ENCODE results near the gene CA5B. TPM values are rescaled to one million over a fixed set of nuclear protein-coding genes. Genes with fewer than 3 reads are reported as not detected.

The CA5B gene
- total and polyA plus RNA-seq, 10 of the 15 experiments (the other 5 are each of a cell fraction or from before 2014, with no cell fraction given), result 1.2 to 6.0 (median 3.2) TPM

GRCh38 chrX:15748841-15749240, 10.8 kb downstream of the CA5B start:
- H3K9ac ChIP-seq (ENCODE audit: control insufficient read depth, insufficient read depth, low read length), result no peak overlapping the region
- H3K79me2 ChIP-seq (ENCODE audit: control insufficient read depth, insufficient read depth, low read length), result no peaks in the 10 kb centered on the region
- H3K4me3 ChIP-seq, result no peak overlapping the region
- in situ Hi-C loops (cut with MboI) (no loop called here), intact Hi-C loops (cut with micrococcal nuclease; ENCODE audit: unreplicated experiment) (no loop called here)
- peaks cover 5% of the 10 kb centered on the region for H3K4me1 ChIP-seq (ENCODE audit: control insufficient read depth, insufficient read depth, low read length)
- BruUV-seq (replicated peaks), result no TSS peak
- DNase-seq (ENCODE audit: low read depth, low spot score), result no peak
- no peak overlapping the region for H3K27ac ChIP-seq (ENCODE audit: control insufficient read depth, insufficient read depth)
- TF ChIP-seq ZNF274 (IDR thresholded peaks at IDR 0.05; ENCODE audit: insufficient read depth, insufficient read length), result no peak
- no peak for TF ChIP-seq CTCF (IDR thresholded peaks at IDR 0.05 in 2 of 3, conservative IDR thresholded peaks at IDR 0.05 in 1 of 3; ENCODE audit: control insufficient read depth in 2 of 3, extremely low read depth in 1 of 3, insufficient read depth in 1 of 3, low read depth in 3 of 3, low read length in 3 of 3)
- no peak for TF ChIP-seq GATAD2B (conservative IDR thresholded peaks at IDR 0.05; ENCODE audit: low read depth)
- no peak for TF ChIP-seq ZBED1 (IDR thresholded peaks at IDR 0.05; ENCODE audit: borderline replicate concordance)
- no peak for TF ChIP-seq BMI1 (IDR thresholded peaks at IDR 0.05; ENCODE audit: borderline replicate concordance)
- TF ChIP-seq SREBF1 (IDR thresholded peaks at IDR 0.05; ENCODE audit: low read length), result no peak
- TF ChIP-seq NRF1 (conservative IDR thresholded peaks at IDR 0.05; ENCODE audit: low read depth, low read length), result no peak
- no peak for TF ChIP-seq HCFC1 (IDR thresholded peaks at IDR 0.05; ENCODE audit: low read length)
- no peak for TF ChIP-seq BHLHE40 (IDR thresholded peaks at IDR 0.05; ENCODE audit: borderline replicate concordance in 1 of 2, low read depth in 2 of 2, low read length in 1 of 2)
- TF ChIP-seq SPI1 (IDR thresholded peaks at IDR 0.05; ENCODE audit: borderline replicate concordance, insufficient read depth, low read depth, low read length), result no peak
- TF ChIP-seq MEF2A (IDR thresholded peaks at IDR 0.05; ENCODE audit: insufficient read depth, low read depth, low read length), result no peak
- ChIA-PET SMC1A (ENCODE audit: uncharacterized antibody, unreplicated experiment) (interaction anchor here (0.9 to 2.1 kb wide), 2 partner anchors 9 to 34 kb away, joined by 3 to 10 read pairs; no protein-coding TSS in a partner anchor), CTCF (interaction anchor here (3.0 kb wide), 1 partner anchor 10 kb away, joined by 20 read pairs; the partner anchor contains the start of gene CA5B), POLR2A (no interaction called here), RAD21 (ENCODE audit: unreplicated experiment) (no interaction called here)
- WGBS (ENCODE audit: insufficient coverage, insufficient replicate concordance, low lambda C conversion rate, missing lambda C conversion rate), result 85% methylated on average over 3 of the region's 3 CpGs
- H3K27me3 ChIP-seq (replicated peaks in 1 of 2; ENCODE audit: control insufficient read depth in 2 of 2, insufficient read depth in 2 of 2, low read length in 1 of 2), result no peaks in the 10 kb centered on the region
- H2AFZ ChIP-seq (ENCODE audit: control insufficient read depth, low read depth, low read length), result no peak overlapping the region
- no peaks in the 10 kb centered on the region for H4K20me1 ChIP-seq (ENCODE audit: control insufficient read depth, insufficient read depth)
- FAIRE-seq, result no peak
- H3K9me3 ChIP-seq (replicated peaks; ENCODE audit: control insufficient read depth, insufficient read depth, low read length), result no peaks in the 10 kb centered on the region
- ATAC-seq, result no peak
- no peaks in the 10 kb centered on the region for H3K36me3 ChIP-seq (ENCODE audit: control insufficient read depth in 2 of 2, insufficient read depth in 2 of 2, low read length in 1 of 2)
- H3K4me2 ChIP-seq (ENCODE audit: control insufficient read depth, insufficient read depth), result no peak overlapping the region

All from GM12878 (cell line).